BE2C (cell line): ENCODE measurements around the gene GYS1.
A peak's percentile ranks its signal among the peaks of the same experiment; 100 is the strongest.
"Not testable (repeated sequence)": the region's sequence is repeated elsewhere in the genome, so short reads cannot be mapped to it uniquely, and the experiment has no call there.

ENCODE experiments used
- DNase-seq: peaks from one replicate; pipeline ENCODE4 v3.0.0-alpha.2; 2020
- H3K27me3 ChIP-seq: fragments of 250-450 bp; sonication (Bioruptor Pico); 2 replicates; pipeline ENCODE4 v1.5.1; 2020; ENCODE audit warnings: mild to moderate bottlenecking
- H3K36me3 ChIP-seq: fragments of 250-450 bp; sonication (Bioruptor Pico); 2 replicates; pipeline ENCODE4 v1.5.1; 2020; ENCODE audit warnings: mild to moderate bottlenecking
- H3K4me1 ChIP-seq: fragments of 250-450 bp; sonication (Bioruptor Pico); 2 replicates; pipeline ENCODE4 v1.5.1; 2020
- H3K4me3 ChIP-seq: 2 replicates; pipeline ENCODE4 v1.5.1; 2011; ENCODE audit warnings: low read depth, low read length
- H3K9me3 ChIP-seq: fragments of 250-450 bp; sonication (Bioruptor Pico); 2 replicates; pipeline ENCODE4 v1.5.1; 2020
- TF ChIP-seq, protein P1 (sequence below): IDR thresholded peaks from 2 replicates; pipeline ENCODE4 v1.5.1; 2012; ENCODE audit warnings: mild to moderate bottlenecking, low read depth, low read length

The GYS1 gene

DNA sequence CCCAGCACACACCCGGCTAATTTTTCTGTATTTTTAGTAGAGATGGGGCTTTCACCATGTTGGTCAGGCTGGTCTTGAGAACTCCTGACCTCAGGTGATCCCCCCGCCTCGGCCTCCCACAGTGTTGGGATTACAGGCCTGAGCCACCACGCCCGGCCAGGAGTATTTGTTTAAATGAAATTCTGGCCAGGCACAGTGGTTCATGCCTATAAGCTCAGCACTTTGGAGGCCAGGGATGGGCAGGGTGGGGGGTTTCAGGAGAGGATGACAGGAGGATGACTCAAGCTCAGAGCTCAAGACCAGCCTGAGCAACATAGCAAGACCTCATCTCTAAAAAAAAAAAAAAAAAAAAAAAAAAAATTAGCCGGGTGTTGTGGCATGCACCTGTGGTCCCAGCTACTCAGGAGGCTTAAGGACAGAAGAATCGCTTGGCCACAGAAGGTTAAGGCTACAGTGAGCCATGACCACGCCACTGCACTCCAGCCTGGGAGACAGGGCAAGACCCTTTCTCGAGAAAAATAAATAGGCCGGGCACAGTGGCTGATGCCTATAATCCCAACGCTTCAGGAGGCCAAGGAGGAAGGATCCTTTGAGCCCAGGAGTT lies 67.8 kb downstream of the GYS1 start:
- Histone ChIP-seq H3K36me3 (peaks cover 12% of the 10 kb centered on the region), H3K9me3 (no peaks in the 10 kb centered on the region), H3K27me3 (no peaks in the 10 kb centered on the region), H3K4me3 (no peak overlapping the region), H3K4me1 (no peaks in the 10 kb centered on the region)
- no peak for DNase-seq
- TF ChIP-seq, protein P1, sequence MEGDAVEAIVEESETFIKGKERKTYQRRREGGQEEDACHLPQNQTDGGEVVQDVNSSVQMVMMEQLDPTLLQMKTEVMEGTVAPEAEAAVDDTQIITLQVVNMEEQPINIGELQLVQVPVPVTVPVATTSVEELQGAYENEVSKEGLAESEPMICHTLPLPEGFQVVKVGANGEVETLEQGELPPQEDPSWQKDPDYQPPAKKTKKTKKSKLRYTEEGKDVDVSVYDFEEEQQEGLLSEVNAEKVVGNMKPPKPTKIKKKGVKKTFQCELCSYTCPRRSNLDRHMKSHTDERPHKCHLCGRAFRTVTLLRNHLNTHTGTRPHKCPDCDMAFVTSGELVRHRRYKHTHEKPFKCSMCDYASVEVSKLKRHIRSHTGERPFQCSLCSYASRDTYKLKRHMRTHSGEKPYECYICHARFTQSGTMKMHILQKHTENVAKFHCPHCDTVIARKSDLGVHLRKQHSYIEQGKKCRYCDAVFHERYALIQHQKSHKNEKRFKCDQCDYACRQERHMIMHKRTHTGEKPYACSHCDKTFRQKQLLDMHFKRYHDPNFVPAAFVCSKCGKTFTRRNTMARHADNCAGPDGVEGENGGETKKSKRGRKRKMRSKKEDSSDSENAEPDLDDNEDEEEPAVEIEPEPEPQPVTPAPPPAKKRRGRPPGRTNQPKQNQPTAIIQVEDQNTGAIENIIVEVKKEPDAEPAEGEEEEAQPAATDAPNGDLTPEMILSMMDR: no peak

DNA sequence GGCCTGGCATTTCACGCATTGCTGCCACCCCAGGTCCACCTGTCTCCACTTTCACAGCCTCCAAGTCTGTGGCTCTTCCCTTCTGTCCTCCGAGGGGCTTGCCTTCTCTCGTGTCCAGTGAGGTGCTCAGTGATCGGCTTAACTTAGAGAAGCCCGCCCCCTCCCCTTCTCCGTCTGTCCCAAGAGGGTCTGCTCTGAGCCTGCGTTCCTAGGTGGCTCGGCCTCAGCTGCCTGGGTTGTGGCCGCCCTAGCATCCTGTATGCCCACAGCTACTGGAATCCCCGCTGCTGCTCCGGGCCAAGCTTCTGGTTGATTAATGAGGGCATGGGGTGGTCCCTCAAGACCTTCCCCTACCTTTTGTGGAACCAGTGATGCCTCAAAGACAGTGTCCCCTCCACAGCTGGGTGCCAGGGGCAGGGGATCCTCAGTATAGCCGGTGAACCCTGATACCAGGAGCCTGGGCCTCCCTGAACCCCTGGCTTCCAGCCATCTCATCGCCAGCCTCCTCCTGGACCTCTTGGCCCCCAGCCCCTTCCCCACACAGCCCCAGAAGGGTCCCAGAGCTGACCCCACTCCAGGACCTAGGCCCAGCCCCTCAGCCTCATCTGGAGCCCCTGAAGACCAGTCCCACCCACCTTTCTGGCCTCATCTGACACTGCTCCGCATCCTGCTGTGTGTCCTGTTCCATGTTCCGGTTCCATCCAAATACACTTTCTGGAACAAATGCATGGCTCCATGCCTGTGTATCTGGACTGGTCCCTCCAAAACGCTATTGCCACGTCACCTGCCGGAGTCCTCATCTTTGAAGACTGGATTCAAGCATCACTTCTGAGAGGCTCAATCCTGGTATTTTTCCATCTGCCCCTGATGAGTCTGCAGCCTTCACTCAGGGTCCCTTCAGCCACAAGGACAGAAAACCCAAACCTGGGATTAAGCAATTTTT lies 70.3 kb downstream of the GYS1 start:
- Histone ChIP-seq H3K4me3 (no peak overlapping the region), H3K27me3 (no peaks in the 10 kb centered on the region), H3K36me3 (peaks cover 14% of the 10 kb centered on the region), H3K9me3 (no peaks in the 10 kb centered on the region), H3K4me1 (no peaks in the 10 kb centered on the region)
- DNase-seq: no peak
- TF ChIP-seq, protein P1: no peak

DNA sequence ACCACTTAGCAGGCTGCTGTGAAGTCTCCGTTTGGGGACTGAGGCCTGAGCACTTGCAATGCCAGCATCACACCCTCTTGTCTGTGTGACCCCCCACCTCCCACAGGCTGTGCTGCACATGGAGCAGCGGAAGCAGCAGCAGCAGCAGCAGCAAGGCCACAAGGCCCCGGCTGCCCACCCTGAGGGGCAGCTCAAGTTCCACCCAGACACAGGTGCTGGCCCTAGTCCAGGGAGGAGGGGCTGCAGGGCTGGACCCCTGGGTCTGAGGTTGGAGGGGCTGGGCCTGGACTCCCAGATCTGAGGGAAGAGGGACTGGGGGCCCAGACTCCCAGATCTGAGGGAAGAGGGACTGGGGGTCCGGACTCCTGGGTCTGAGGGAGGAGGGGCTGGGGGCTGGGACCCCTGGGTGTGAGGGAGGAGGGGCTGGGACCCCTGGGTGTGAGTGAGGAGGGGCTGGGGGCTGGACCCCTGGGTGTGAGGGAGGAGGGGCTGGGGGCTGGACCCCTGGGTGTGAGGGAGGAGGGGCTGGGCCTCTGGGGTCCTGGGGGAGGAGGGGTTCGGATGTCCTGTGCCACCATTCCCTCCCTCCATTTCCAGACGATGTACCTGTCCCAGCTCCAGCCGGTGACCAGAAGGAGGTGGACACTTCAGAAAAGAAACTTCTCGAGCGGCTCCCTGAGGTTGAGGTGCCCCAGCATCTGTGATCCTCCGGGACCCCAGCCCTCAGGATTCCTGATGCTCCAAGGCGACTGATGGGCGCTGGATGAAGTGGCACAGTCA lies 71.2 kb downstream of the GYS1 start:
- H3K9me3 ChIP-seq: no peaks in the 10 kb centered on the region
- H3K27me3 ChIP-seq: no peaks in the 10 kb centered on the region
- H3K36me3 ChIP-seq: peaks cover 14% of the 10 kb centered on the region
- TF ChIP-seq, protein P1: no peak
- DNase-seq: no peak
- no peaks in the 10 kb centered on the region for H3K4me1 ChIP-seq
- H3K4me3 ChIP-seq: no peak overlapping the region

DNA sequence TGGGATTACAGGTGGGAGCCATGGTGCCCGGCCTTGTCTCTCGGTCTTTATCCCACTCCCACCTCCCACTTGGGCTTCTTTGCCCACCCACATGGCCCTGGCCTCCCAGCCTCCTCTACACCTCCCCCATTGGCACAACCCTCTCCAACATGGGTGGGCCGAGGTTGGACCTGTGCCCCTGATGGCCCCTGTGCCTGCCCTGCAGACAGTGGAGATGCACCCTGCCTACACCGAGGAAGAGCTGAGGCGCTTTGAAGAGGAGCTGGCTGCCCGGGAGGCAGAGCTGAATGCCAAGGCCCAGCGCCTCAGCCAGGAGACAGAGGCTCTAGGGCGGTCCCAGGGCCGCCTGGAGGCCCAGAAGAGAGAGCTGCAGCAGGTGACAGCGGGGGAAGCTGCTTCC lies 72.2 kb downstream of the GYS1 start:
- H3K4me1 ChIP-seq: no peaks in the 10 kb centered on the region
- peaks cover 14% of the 10 kb centered on the region for H3K36me3 ChIP-seq
- DNase-seq: no peak
- no peaks in the 10 kb centered on the region for H3K9me3 ChIP-seq
- no peaks in the 10 kb centered on the region for H3K27me3 ChIP-seq
- TF ChIP-seq, protein P1: no peak
- no peak overlapping the region for H3K4me3 ChIP-seq

DNA sequence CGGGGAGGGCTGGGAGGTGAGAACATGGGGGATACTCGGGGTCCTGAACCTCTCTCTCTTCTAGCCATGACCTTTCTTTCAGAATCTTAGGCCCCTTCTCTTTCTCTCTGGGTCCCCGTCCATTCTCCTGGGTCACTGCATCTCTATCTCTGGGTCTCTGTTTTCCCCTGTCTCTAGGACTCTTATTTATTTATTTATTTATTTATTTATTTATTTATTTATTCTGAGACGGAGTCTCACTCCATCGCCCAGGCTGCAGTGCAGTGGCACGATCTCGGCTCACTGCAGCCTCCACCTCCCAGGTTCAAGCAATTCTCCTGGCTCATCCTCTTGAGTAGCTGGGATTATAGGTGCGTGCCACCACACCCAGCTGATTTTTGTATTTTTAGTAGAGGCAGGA lies 73.8 kb downstream of the GYS1 start:
- H3K36me3 ChIP-seq: peaks cover 18% of the 10 kb centered on the region
- H3K27me3 ChIP-seq, H3K4me3 ChIP-seq, H3K4me1 ChIP-seq, DNase-seq, H3K9me3 ChIP-seq: not testable (repeated sequence)

DNA sequence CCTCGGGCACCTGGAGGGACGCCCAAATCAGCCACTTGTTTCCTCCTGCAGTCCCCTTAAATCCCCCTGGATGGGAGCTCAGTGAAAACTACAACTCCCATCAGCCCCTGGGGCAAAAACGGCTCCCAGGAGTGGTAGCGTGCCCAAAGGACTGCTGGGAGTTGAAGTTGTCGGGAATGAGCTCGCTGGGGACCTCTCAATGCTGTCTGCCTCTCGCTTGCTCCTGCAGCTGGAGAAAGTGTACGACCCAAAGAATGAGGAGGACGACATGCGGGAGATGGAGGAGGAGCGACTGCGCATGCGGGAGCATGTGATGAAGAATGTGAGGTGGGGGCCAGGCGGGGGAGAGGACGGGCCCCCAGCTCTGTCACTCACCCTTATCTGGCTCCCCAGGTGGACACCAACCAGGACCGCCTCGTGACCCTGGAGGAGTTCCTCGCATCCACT lies 74.3 kb downstream of the GYS1 start:
- H3K4me3 ChIP-seq: no peak overlapping the region
- peaks cover 20% of the 10 kb centered on the region for H3K36me3 ChIP-seq
- no peaks in the 10 kb centered on the region for H3K4me1 ChIP-seq
- no peaks in the 10 kb centered on the region for H3K27me3 ChIP-seq
- TF ChIP-seq, protein P1: no peak
- peak; percentile 73 for DNase-seq
- no peaks in the 10 kb centered on the region for H3K9me3 ChIP-seq
